Right forelimb (tissue), 1 donor: Measurements from ENCODE around the gene NPIPB8.
"Not testable (repeated sequence)": the region's sequence is repeated elsewhere in the genome, so short reads cannot be mapped to it uniquely, and the experiment has no call there.

Source experiments
- DNase-seq: peaks from one replicate; pipeline ENCODE4 v3.0.0-alpha.2; 2018

Gene NPIPB8

GRCh38 chr16:28637765-28638164 lies at the start of gene NPIPB8:
NPIPB8 (plus strand) TSS chr16:28638065; CDS start chr16:28638361, 296 bp downstream.
- not testable (repeated sequence) for DNase-seq

GRCh38 chr16:28589069-28589468 lies 48.8 kb upstream of the NPIPB8 start:
- no peak for DNase-seq

- no peak for DNase-seq
These were observed 47.9 kb upstream of the NPIPB8 start for GRCh38 chr16:28589930-28590329.

- DNase-seq, result no peak
These were observed 47.2 kb upstream of the NPIPB8 start for GRCh38 chr16:28590384-28591340.

- DNase-seq, result no peak
These were observed 46.5 kb upstream of the NPIPB8 start for GRCh38 chr16:28591355-28591754.

GRCh38 chr16:28592511-28592910 lies 45.4 kb upstream of the NPIPB8 start:
- DNase-seq, result no peak

- DNase-seq, result no peak
These were observed 44.8 kb upstream of the NPIPB8 start for GRCh38 chr16:28592979-28593553.

- not testable (repeated sequence) for DNase-seq
These were observed 42.4 kb upstream of the NPIPB8 start for GRCh38 chr16:28595451-28595850.

GRCh38 chr16:28596115-28596630 lies 41.7 kb upstream of the NPIPB8 start:
- DNase-seq, result no peak

- no peak for DNase-seq
These were observed 40.8 kb upstream of the NPIPB8 start, which contains the start of gene SULT1A2 for GRCh38 chr16:28596840-28597691. SULT1A2 (minus strand) TSS chr16:28597050; CDS start chr16:28595930, 1,120 bp downstream.

- DNase-seq, result no peak
These were observed 40.1 kb upstream of the NPIPB8 start for GRCh38 chr16:28597692-28598261.

- DNase-seq, result not testable (repeated sequence)
These were observed 38.2 kb upstream of the NPIPB8 start for GRCh38 chr16:28599377-28600285.

- DNase-seq, result not testable (repeated sequence)
These were observed 36.9 kb upstream of the NPIPB8 start for GRCh38 chr16:28600965-28601364.

- DNase-seq, result not testable (repeated sequence)
These were observed 36.3 kb upstream of the NPIPB8 start for GRCh38 chr16:28601589-28601988.

- DNase-seq, result not testable (repeated sequence)
These were observed 35.8 kb upstream of the NPIPB8 start for GRCh38 chr16:28602062-28602461.

GRCh38 chr16:28602529-28602928 lies 35.3 kb upstream of the NPIPB8 start:
- no peak for DNase-seq

GRCh38 chr16:28603381-28604185 lies 34.3 kb upstream of the NPIPB8 start:
- no peak for DNase-seq

GRCh38 chr16:28604186-28604565 lies 33.7 kb upstream of the NPIPB8 start:
- DNase-seq, result no peak

- DNase-seq, result no peak
These were observed 31.4 kb upstream of the NPIPB8 start for GRCh38 chr16:28606291-28607115.
